HepG2 (cell line): ENCODE results near the gene ZSWIM7. TPM values are rescaled to one million over a fixed set of nuclear protein-coding genes. Genes with fewer than 3 reads are reported as not detected.

ENCODE experiments used
- ELF3 ChIP-seq: IDR thresholded peaks from 2 replicates; pipeline ENCODE4 v1.6.1; 2016; ENCODE audit warnings: missing genetic modification reagents, missing compliant biosample characterization
- ESRRA ChIP-seq: sonication (generic); formaldehyde crosslinking; IDR thresholded peaks from 2 replicates; pipeline ENCODE4 v1.5.1; 2020; ENCODE audit warnings: mild to moderate bottlenecking, low read depth, missing genetic modification reagents
- GLMP ChIP-seq: sonication (generic); formaldehyde crosslinking; IDR thresholded peaks from 2 replicates; pipeline ENCODE4 v1.9.0; 2021; ENCODE audit warnings: missing genetic modification reagents, mild to moderate bottlenecking, borderline replicate concordance
- MTA3 ChIP-seq: sonication (generic); formaldehyde crosslinking; IDR thresholded peaks from 2 replicates; pipeline ENCODE4 v1.4.0; 2020; ENCODE audit warnings: missing genetic modification reagents
- RBM39 ChIP-seq: fragments of 200-400 bp; formaldehyde crosslinking; IDR thresholded peaks from one replicate; pipeline ENCODE4 v1.6.1; 2018; ENCODE audit warnings: antibody characterized with exemption, mild to moderate bottlenecking, low read depth, low read length; ENCODE audit not compliant: poor library complexity, severe bottlenecking
- TP53 ChIP-seq: sonication (generic); formaldehyde crosslinking; conservative IDR thresholded peaks from 2 replicates; pipeline ENCODE4 v1.4.0; 2020; ENCODE audit warnings: missing genetic modification reagents
- ZNF407 ChIP-seq: sonication (generic); formaldehyde crosslinking; IDR thresholded peaks from one replicate; pipeline ENCODE4 v1.5.1; 2020; ENCODE audit warnings: mild to moderate bottlenecking, missing genetic modification reagents; ENCODE audit errors: not compliant biosample characterization
- polyA plus RNA-seq, 8 experiments: library from polyadenylated mRNA; depleted of rRNA in 3 of 8; stranded (reverse) in 7 of 8; unstranded in 1 of 8; fragments of >200 nt; fragmentation: Illumina TruSeq in 4 of 8; extraction: Trizol in 4 of 8; gene quantifications; 2 replicates each; pipeline versions ENCODE4 v1.2.1 to v1.2.3, GENCODE V29; 2011 to 2016; ENCODE audit warnings: low read depth in 4 of 8, missing spikeins in 1 of 8, mixed read lengths in 1 of 8; ENCODE audit not compliant: insufficient read depth in 1 of 8
- total RNA-seq, 5 experiments: library from RNA; depleted of rRNA; stranded (reverse); fragments of >200 nt; fragmentation: Illumina TruSeq; extraction: Trizol; gene quantifications; 2 replicates each; pipeline ENCODE4 v1.2.3, GENCODE V29; 2016; ENCODE audit warnings: low read depth in 1 of 5
- TF ChIP-seq, protein P1 (sequence below): IDR thresholded peaks from 2 replicates; pipeline ENCODE4 v1.6.1; 2016; ENCODE audit warnings: missing genetic modification reagents, missing compliant biosample characterization
- TF ChIP-seq, protein P2 (sequence below): sonication (generic); formaldehyde crosslinking; IDR thresholded peaks from 2 replicates; pipeline ENCODE4 v1.8.1; 2023; ENCODE audit warnings: missing genetic modification reagents, inconsistent platforms, borderline replicate concordance
- TF ChIP-seq, protein P3 (sequence below): fragments of 450-650 bp; IDR thresholded peaks from 2 replicates; pipeline ENCODE4 v1.6.1; 2017; ENCODE audit warnings: mild to moderate bottlenecking

The ZSWIM7 gene
- total and polyA plus RNA-seq, 2 of the 13 experiments (the other 11 are each of a cell fraction or from before 2014, with no cell fraction given) = 13.1 to 28.1 TPM

DNA sequence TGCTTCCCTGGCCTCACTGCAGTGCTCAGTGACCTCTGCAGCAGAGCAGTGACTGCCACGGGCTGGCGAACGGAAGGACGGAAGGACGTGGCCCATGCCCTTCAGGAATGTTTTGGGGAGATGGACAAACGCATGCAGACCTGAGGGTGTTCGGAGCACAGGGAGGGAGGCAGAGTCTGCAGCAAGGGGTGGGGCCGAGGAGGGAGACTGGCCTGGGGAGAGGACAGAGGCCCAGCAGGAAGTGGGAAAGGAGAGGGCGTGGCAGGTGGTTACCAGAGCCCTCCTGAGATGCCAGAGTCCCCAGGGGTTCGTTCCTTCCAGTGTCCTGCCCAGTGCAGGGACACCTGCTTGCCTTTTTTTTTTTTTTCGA, 32.6 kb downstream of the ZSWIM7 start (continued):
- TF ChIP-seq ZNF407 (CRISPR knock-in tag) (peak; percentile 44), GLMP (CRISPR knock-in tag) (no peak), RBM39 (no peak), TP53 (0 out of 2 replicates have a peak, but pooled peaks have one; percentile 21), ELF3 (CRISPR knock-in tag) (peak; percentile 49; the same call in 1 of the 2 replicates), ESRRA (CRISPR knock-in tag) (peak; percentile 32; the same call in 1 of the 2 replicates), MTA3 (CRISPR knock-in tag) (no peak)
- TF ChIP-seq, protein P1, sequence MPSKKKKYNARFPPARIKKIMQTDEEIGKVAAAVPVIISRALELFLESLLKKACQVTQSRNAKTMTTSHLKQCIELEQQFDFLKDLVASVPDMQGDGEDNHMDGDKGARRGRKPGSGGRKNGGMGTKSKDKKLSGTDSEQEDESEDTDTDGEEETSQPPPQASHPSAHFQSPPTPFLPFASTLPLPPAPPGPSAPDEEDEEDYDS (CRISPR knock-in tag) = 0 out of 2 replicates have a peak, but pooled peaks have one; percentile 14
- TF ChIP-seq, protein P2, sequence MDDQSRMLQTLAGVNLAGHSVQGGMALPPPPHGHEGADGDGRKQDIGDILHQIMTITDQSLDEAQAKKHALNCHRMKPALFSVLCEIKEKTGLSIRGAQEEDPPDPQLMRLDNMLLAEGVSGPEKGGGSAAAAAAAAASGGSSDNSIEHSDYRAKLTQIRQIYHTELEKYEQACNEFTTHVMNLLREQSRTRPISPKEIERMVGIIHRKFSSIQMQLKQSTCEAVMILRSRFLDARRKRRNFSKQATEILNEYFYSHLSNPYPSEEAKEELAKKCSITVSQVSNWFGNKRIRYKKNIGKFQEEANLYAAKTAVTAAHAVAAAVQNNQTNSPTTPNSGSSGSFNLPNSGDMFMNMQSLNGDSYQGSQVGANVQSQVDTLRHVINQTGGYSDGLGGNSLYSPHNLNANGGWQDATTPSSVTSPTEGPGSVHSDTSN (CRISPR knock-in tag) = no peak
- TF ChIP-seq, protein P3, sequence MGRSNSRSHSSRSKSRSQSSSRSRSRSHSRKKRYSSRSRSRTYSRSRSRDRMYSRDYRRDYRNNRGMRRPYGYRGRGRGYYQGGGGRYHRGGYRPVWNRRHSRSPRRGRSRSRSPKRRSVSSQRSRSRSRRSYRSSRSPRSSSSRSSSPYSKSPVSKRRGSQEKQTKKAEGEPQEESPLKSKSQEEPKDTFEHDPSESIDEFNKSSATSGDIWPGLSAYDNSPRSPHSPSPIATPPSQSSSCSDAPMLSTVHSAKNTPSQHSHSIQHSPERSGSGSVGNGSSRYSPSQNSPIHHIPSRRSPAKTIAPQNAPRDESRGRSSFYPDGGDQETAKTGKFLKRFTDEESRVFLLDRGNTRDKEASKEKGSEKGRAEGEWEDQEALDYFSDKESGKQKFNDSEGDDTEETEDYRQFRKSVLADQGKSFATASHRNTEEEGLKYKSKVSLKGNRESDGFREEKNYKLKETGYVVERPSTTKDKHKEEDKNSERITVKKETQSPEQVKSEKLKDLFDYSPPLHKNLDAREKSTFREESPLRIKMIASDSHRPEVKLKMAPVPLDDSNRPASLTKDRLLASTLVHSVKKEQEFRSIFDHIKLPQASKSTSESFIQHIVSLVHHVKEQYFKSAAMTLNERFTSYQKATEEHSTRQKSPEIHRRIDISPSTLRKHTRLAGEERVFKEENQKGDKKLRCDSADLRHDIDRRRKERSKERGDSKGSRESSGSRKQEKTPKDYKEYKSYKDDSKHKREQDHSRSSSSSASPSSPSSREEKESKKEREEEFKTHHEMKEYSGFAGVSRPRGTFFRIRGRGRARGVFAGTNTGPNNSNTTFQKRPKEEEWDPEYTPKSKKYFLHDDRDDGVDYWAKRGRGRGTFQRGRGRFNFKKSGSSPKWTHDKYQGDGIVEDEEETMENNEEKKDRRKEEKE = no peak
